Liver (tissue), 9 donors: Measurements from ENCODE around the gene DDX42. TPM values are rescaled to one million over a fixed set of nuclear protein-coding genes. Genes with fewer than 3 reads are reported as not detected.

Experiments
- DNase-seq: peaks from one replicate; pipeline ENCODE4 v3.0.0-alpha.2; 2017; ENCODE audit warnings: low spot score
- H3K27ac ChIP-seq, 2 donors: one replicate each; pipeline ENCODE4 v1.7.0; 2013; ENCODE audit warnings: inconsistent platforms in 2 of 2, low read length in 2 of 2, control low read depth in 1 of 2, low read depth in 1 of 2, mild to moderate bottlenecking in 1 of 2
- H3K27me3 ChIP-seq, 4 donors: one replicate each; pipeline versions ENCODE4 v1.6.1 to v1.7.0; 2013; ENCODE audit warnings: low read length in 3 of 4, inconsistent platforms in 1 of 4, mild to moderate bottlenecking in 1 of 4, moderate library complexity in 1 of 4; ENCODE audit not compliant: control insufficient read depth in 4 of 4, insufficient read depth in 4 of 4
- H3K36me3 ChIP-seq, 4 donors: one replicate each; pipeline versions ENCODE4 v1.6.1 to v1.7.0; 2013; ENCODE audit warnings: low read length in 3 of 4, mild to moderate bottlenecking in 3 of 4, low read depth in 1 of 4, moderate library complexity in 1 of 4; ENCODE audit not compliant: control insufficient read depth in 4 of 4, insufficient read depth in 3 of 4
- H3K4me1 ChIP-seq, 4 donors: one replicate each; pipeline versions ENCODE4 v1.6.1 to v1.7.0; 2013; ENCODE audit warnings: low read length in 3 of 4, mild to moderate bottlenecking in 3 of 4, moderate library complexity in 1 of 4; ENCODE audit not compliant: control insufficient read depth in 4 of 4, insufficient read depth in 4 of 4
- H3K4me3 ChIP-seq, 3 donors: one replicate each; pipeline versions ENCODE4 v1.6.1 to v1.7.0; 2013; ENCODE audit warnings: low read length in 3 of 3, control low read depth in 1 of 3, low read depth in 1 of 3, mild to moderate bottlenecking in 1 of 3
- H3K9ac ChIP-seq, 2 donors: one replicate each; pipeline ENCODE4 v1.7.0; 2013; ENCODE audit warnings: low read length in 2 of 2, mild to moderate bottlenecking in 2 of 2, moderate library complexity in 2 of 2, control low read depth in 1 of 2, low read depth in 1 of 2
- H3K9me3 ChIP-seq, 4 donors: one replicate each; pipeline versions ENCODE4 v1.6.1 to v1.7.0; 2013; ENCODE audit warnings: low read length in 3 of 4; ENCODE audit not compliant: control insufficient read depth in 4 of 4
- ATF3 ChIP-seq: IDR thresholded peaks from 2 replicates; pipeline ENCODE4 v1.6.1; 2016; ENCODE audit warnings: antibody characterized with exemption
- CTCF ChIP-seq: fragments of 150-350 bp; IDR thresholded peaks from 2 replicates; pipeline ENCODE4 v1.5.1; 2017; ENCODE audit warnings: improper control_type of control experiment, low read depth, low read length; ENCODE audit not compliant: missing input control
- EGR1 ChIP-seq, 2 donors: IDR thresholded peaks; 2 replicates each; pipeline ENCODE4 v1.6.1; 2016 to 2018; ENCODE audit warnings: antibody characterized with exemption in 2 of 2, low read depth in 2 of 2
- FOXA1 ChIP-seq: IDR thresholded peaks from 2 replicates; pipeline ENCODE4 v1.6.1; 2016; ENCODE audit warnings: antibody characterized with exemption
- GABPA ChIP-seq, 2 donors: IDR thresholded peaks in 1 of 2; conservative IDR thresholded peaks in 1 of 2; 2 replicates each; pipeline ENCODE4 v1.6.1; 2016; ENCODE audit warnings: antibody characterized with exemption in 2 of 2, mild to moderate bottlenecking in 1 of 2, moderate library complexity in 1 of 2
- HNF4A ChIP-seq, 2 donors: conservative IDR thresholded peaks; 2 replicates each; pipeline ENCODE4 v1.6.1; 2016; ENCODE audit warnings: antibody characterized with exemption in 2 of 2, mild to moderate bottlenecking in 2 of 2
- HNF4G ChIP-seq: IDR thresholded peaks from 2 replicates; pipeline ENCODE4 v1.6.1; 2016; ENCODE audit warnings: antibody characterized with exemption
- JUND ChIP-seq, 2 donors: IDR thresholded peaks; 2 replicates each; pipeline ENCODE4 v1.6.1; 2016; ENCODE audit warnings: antibody characterized with exemption in 2 of 2
- MAX ChIP-seq: IDR thresholded peaks from 2 replicates; pipeline ENCODE4 v1.6.1; 2016; ENCODE audit warnings: antibody characterized with exemption
- NR2F2 ChIP-seq: IDR thresholded peaks from 2 replicates; pipeline ENCODE4 v1.6.1; 2016; ENCODE audit warnings: antibody characterized with exemption
- RAD21 ChIP-seq, 2 donors: IDR thresholded peaks; 2 replicates each; pipeline ENCODE4 v1.6.1; 2016; ENCODE audit warnings: antibody characterized with exemption in 2 of 2, mild to moderate bottlenecking in 2 of 2
- RXRA ChIP-seq, 2 donors: IDR thresholded peaks; 2 replicates each; pipeline ENCODE4 v1.6.1; 2017 to 2018; ENCODE audit warnings: antibody characterized with exemption in 2 of 2, mild to moderate bottlenecking in 1 of 2
- SP1 ChIP-seq: IDR thresholded peaks from 2 replicates; pipeline ENCODE4 v1.6.1; 2018; ENCODE audit warnings: antibody characterized with exemption, mild to moderate bottlenecking
- YY1 ChIP-seq: IDR thresholded peaks from 2 replicates; pipeline ENCODE4 v1.6.1; 2016; ENCODE audit warnings: antibody characterized with exemption, mild to moderate bottlenecking
- ZBTB33 ChIP-seq: IDR thresholded peaks from 2 replicates; pipeline ENCODE4 v1.6.1; 2016; ENCODE audit warnings: antibody characterized with exemption
- WGBS: extraction: QIAGEN DNeasy Blood & Tissue Kit; methylation state at CpG from one replicate; pipeline ENCODE4 v1.1.7; 2013; 5-methylcytosine and 5-hydroxymethylcytosine counted together
- polyA plus RNA-seq, 2 donors: library from polyadenylated mRNA; stranded (reverse) in 1 of 2; unstranded in 1 of 2; fragments of 200-250 nt in 1 of 2; fragments of >200 nt in 1 of 2; fragmentation: Nextera tagmentation in 1 of 2; extraction: Ambion mirVana in 1 of 2; gene quantifications; one replicate each; pipeline versions ENCODE4 v1.2.1 to v1.2.3, GENCODE V29; 2013 to 2015
- total RNA-seq, 2 donors: library from RNA; depleted of rRNA; stranded (reverse); fragments of >200 nt; gene quantifications; one replicate each; pipeline ENCODE4 v1.2.3, GENCODE V29; 2014
- donor health status: healthy.
- donor health status: healthy.
- donor health status: healthy.
- donor health status: healthy.
- donor health status: healthy.

Gene DDX42
- total and polyA plus RNA-seq, 4 donors = 15.0 to 64.2 (median 29.9) TPM

GRCh38 chr17:63837962-63838600 lies 64.1 kb downstream of the DDX42 start:
- Histone ChIP-seq H3K36me3 (peaks cover 10 to 30% (median 24%) of the 10 kb centered on the region in 4 donors), H3K27ac (peak overlapping the region; percentile 48 to 58), H3K27me3 (no peaks in the 10 kb centered on the region), H3K4me1 (peaks cover 26 to 48% (median 40%) of the 10 kb centered on the region in 4 donors), H3K9me3 (no peaks in the 10 kb centered on the region), H3K4me3 (no peak overlapping the region), H3K9ac (peak overlapping the region in 1 of 2 donors; percentile 25)
- TF ChIP-seq YY1 = no peak
- no peak for TF ChIP-seq SP1
- TF ChIP-seq NR2F2 = no peak
- DNase-seq = no peak
- 74% methylated on average over 5 of the region's 5 CpGs for WGBS

- H3K9me3 ChIP-seq = no peaks in the 10 kb centered on the region
- H3K36me3 ChIP-seq = peaks cover 10 to 24% (median 20%) of the 10 kb centered on the region in 4 donors
- peaks cover 26 to 48% (median 43%) of the 10 kb centered on the region in 4 donors for H3K4me1 ChIP-seq
- H3K4me3 ChIP-seq = no peak overlapping the region
- H3K27ac ChIP-seq = peak overlapping the region; percentile 48 to 58
- no peaks in the 10 kb centered on the region for H3K27me3 ChIP-seq
- 34% methylated on average over 7 of the region's 7 CpGs for whole genome bisulfite sequencing
- TF ChIP-seq NR2F2 (peak; percentile 72), FOXA1 (peak; percentile 29), HNF4G (no peak), RAD21 (IDR thresholded peaks at IDR 0.05) (peak in 1 of 2 donors; percentile 31), SP1 (peak; percentile 85), RXRA (IDR thresholded peaks at IDR 0.05) (peak; percentile 63 to 64), EGR1 (IDR thresholded peaks at IDR 0.05; ENCODE audit: low read depth in 2 of 2) (no peak), CTCF (no peak), YY1 (peak; percentile 89), GABPA (IDR thresholded peaks at IDR 0.05 in 1 of 2, conservative IDR thresholded peaks at IDR 0.05 in 1 of 2) (peak in 1 of 2 donors; percentile 67), ATF3 (peak; percentile 52), JUND (IDR thresholded peaks at IDR 0.05) (no peak), HNF4A (conservative IDR thresholded peaks at IDR 0.05) (peak; percentile 48 to 61)
- no peak for DNase-seq
- peak overlapping the region in 1 of 2 donors; percentile 11 for H3K9ac ChIP-seq
Measured at GRCh38 chr17:63838631-63839171, 64.7 kb downstream of the DDX42 start.

GRCh38 chr17:63840591-63841349 lies 66.8 kb downstream of the DDX42 start:
- Histone ChIP-seq H3K9me3 (no peaks in the 10 kb centered on the region), H3K4me1 (peaks cover 26 to 48% (median 45%) of the 10 kb centered on the region in 4 donors), H3K9ac (peak overlapping the region; percentile 54 to 85), H3K4me3 (peak overlapping the region; percentile 61 to 74 (median 67)), H3K27ac (peak overlapping the region; percentile 56 to 81), H3K36me3 (peaks cover 0 to 12% (median 9%) of the 10 kb centered on the region in 4 donors), H3K27me3 (no peaks in the 10 kb centered on the region)
- no peak for DNase-seq
- no peak for TF ChIP-seq CTCF
- TF ChIP-seq FOXA1 = no peak
- no peak for TF ChIP-seq NR2F2
- TF ChIP-seq EGR1 (IDR thresholded peaks at IDR 0.05; ENCODE audit: low read depth in 2 of 2) = no peak
- TF ChIP-seq ZBTB33 = no peak
- no peak for TF ChIP-seq ATF3
- no peak for TF ChIP-seq HNF4A (conservative IDR thresholded peaks at IDR 0.05)
- no peak for TF ChIP-seq MAX
- no peak for TF ChIP-seq JUND (IDR thresholded peaks at IDR 0.05)
- TF ChIP-seq SP1 = no peak
- 72% methylated on average over 4 of the region's 4 CpGs for WGBS
